Measurements from ENCODE around the gene TNFSF13B. TPM values are rescaled to one million over a fixed set of nuclear protein-coding genes. Genes with fewer than 3 reads are reported as not detected.

Gene TNFSF13B
- total and polyA plus RNA-seq, 2 donors from 2014 or later = 1.1 to 5.3 TPM

- Histone ChIP-seq H3K36me3 (ENCODE audit: control insufficient read depth in 2 of 3, insufficient read depth in 3 of 3, low read length in 3 of 3) (no peaks in the 10 kb centered on the region), H3K4me3 (ENCODE audit: low read length in 3 of 3) (no peak overlapping the region), H3K27me3 (ENCODE audit: control insufficient read depth, insufficient read depth, low read length) (no peaks in the 10 kb centered on the region), H3K27ac (ENCODE audit: low read depth in 2 of 2, low read length in 2 of 2) (no peak overlapping the region), H3K9me3 (ENCODE audit: control insufficient read depth in 2 of 3, insufficient read depth in 1 of 3, low read length in 3 of 3) (no peaks in the 10 kb centered on the region), H3K9ac (ENCODE audit: low read length in 3 of 3) (no peak overlapping the region), H3K4me1 (ENCODE audit: control insufficient read depth in 2 of 3, insufficient read depth in 2 of 3, low read depth in 1 of 3, low read length in 3 of 3) (peaks cover 0 to 7% (median 0%) of the 10 kb centered on the region in 3 donors)
- FAIRE-seq (no peak), DNase-seq (peak in 1 of 5 donors; percentile 16)
- intact Hi-C loops (cut with DNase I) = no loop called here
- no peak for TF ChIP-seq CTCF (IDR thresholded peaks at IDR 0.05; ENCODE audit: borderline replicate concordance, extremely low read depth, insufficient read depth)
Measured at GRCh38 chr13:108268466-108269112, 929 bp upstream of the TNFSF13B start.

- no peak for TF ChIP-seq CTCF (IDR thresholded peaks at IDR 0.05; ENCODE audit: borderline replicate concordance, extremely low read depth, insufficient read depth)
- DNase-seq (no peak), FAIRE-seq (no peak)
- peak overlapping the region in 2 of 3 donors; percentile 55 to 64 for H3K4me3 ChIP-seq (ENCODE audit: low read length in 3 of 3)
- peak overlapping the region in 1 of 2 donors; percentile 13 for H3K27ac ChIP-seq (ENCODE audit: low read depth in 2 of 2, low read length in 2 of 2)
- H3K4me1 ChIP-seq (ENCODE audit: control insufficient read depth in 2 of 3, insufficient read depth in 2 of 3, low read depth in 1 of 3, low read length in 3 of 3) = peaks cover 0 to 7% (median 0%) of the 10 kb centered on the region in 3 donors
- peak overlapping the region in 1 of 3 donors; percentile 55 for H3K9ac ChIP-seq (ENCODE audit: low read length in 3 of 3)
- no peaks in the 10 kb centered on the region for H3K36me3 ChIP-seq (ENCODE audit: control insufficient read depth in 2 of 3, insufficient read depth in 3 of 3, low read length in 3 of 3)
- no peaks in the 10 kb centered on the region for H3K9me3 ChIP-seq (ENCODE audit: control insufficient read depth in 2 of 3, insufficient read depth in 1 of 3, low read length in 3 of 3)
- intact Hi-C loops (cut with DNase I) = no loop called here
- no peaks in the 10 kb centered on the region for H3K27me3 ChIP-seq (ENCODE audit: control insufficient read depth, insufficient read depth, low read length)
Measured at GRCh38 chr13:108270442-108270841, 924 bp downstream of the TNFSF13B start.

- intact Hi-C loops (cut with DNase I) = no loop called here
- Histone ChIP-seq H3K9ac (ENCODE audit: low read length in 3 of 3) (no peak overlapping the region), H3K4me1 (ENCODE audit: control insufficient read depth in 2 of 3, insufficient read depth in 2 of 3, low read depth in 1 of 3, low read length in 3 of 3) (peaks cover 0 to 7% (median 0%) of the 10 kb centered on the region in 3 donors), H3K4me3 (ENCODE audit: low read length in 3 of 3) (no peak overlapping the region), H3K27ac (ENCODE audit: low read depth in 2 of 2, low read length in 2 of 2) (no peak overlapping the region), H3K27me3 (ENCODE audit: control insufficient read depth, insufficient read depth, low read length) (no peaks in the 10 kb centered on the region), H3K9me3 (ENCODE audit: control insufficient read depth in 2 of 3, insufficient read depth in 1 of 3, low read length in 3 of 3) (no peaks in the 10 kb centered on the region), H3K36me3 (ENCODE audit: control insufficient read depth in 2 of 3, insufficient read depth in 3 of 3, low read length in 3 of 3) (no peaks in the 10 kb centered on the region)
- TF ChIP-seq CTCF (IDR thresholded peaks at IDR 0.05; ENCODE audit: borderline replicate concordance, extremely low read depth, insufficient read depth) = no peak
- no peak for FAIRE-seq
- DNase-seq = no peak
Measured at GRCh38 chr13:108272333-108272732, 2.8 kb downstream of the TNFSF13B start.
